ENCODE measurements around the gene EHD2.
A peak's percentile ranks its signal among the peaks of the same experiment; 100 is the strongest.
"Not testable (repeated sequence)": the region's sequence is repeated elsewhere in the genome, so short reads cannot be mapped to it uniquely, and the experiment has no call there.

The EHD2 gene, protein sequence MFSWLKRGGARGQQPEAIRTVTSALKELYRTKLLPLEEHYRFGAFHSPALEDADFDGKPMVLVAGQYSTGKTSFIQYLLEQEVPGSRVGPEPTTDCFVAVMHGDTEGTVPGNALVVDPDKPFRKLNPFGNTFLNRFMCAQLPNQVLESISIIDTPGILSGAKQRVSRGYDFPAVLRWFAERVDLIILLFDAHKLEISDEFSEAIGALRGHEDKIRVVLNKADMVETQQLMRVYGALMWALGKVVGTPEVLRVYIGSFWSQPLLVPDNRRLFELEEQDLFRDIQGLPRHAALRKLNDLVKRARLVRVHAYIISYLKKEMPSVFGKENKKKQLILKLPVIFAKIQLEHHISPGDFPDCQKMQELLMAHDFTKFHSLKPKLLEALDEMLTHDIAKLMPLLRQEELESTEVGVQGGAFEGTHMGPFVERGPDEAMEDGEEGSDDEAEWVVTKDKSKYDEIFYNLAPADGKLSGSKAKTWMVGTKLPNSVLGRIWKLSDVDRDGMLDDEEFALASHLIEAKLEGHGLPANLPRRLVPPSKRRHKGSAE

DNA sequence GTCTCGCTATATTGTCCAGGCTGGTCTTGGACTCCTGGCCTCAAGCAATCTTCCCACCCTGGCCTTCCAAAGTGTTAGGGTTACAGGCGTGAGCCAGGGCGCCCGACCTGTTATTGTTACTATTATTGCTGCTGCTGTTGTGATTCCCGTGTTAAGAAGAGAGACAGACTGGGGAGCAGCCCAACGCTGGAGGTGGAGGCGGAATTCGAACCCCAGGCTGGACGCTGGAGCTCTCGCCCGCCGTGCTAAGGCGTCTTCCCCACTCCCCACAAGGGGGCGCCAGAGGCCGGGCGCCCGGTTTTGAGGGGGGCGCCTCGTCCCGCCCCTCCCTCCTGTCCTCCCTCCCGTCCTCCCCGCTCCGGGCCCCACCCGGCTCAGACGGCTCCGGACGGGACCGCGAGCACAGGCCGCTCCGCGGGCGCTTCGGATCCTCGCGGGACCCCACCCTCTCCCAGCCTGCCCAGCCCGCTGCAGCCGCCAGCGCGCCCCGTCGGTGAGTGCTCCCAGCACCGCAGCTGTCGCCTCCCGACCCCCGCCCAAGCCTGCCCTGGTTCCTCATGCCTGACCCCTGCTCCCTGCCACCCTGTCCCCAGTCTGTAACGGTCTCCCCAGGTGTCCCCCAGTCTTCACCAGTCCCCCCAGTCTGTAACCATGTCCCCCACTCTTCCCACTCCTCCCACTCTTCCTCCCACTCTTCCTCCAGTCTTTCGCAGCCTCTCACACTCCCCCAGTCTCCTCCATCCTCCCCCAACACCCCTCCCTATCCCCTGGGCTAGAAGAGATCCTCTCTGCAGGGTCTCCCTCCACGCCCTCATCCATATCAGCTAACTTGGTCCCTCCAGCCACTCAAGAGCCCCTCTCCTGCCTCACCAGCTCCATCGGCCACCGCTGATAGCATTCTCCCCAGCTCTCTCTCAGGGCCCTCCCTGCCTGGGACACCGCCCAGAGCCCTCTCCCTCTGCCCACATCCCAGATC lies at the start of gene EHD2:
Gene EHD2, plus strand, starts transcription at position 377 of the 976 bp plus-strand sequence. CDS start 3,191 bp downstream, outside the sequence.
- DNase-seq (ENCODE audit: low read depth): no peak
- H3K4me3 ChIP-seq (ENCODE audit: low read depth, low read length): peak within 1 kb of the TSS; percentile 91

DNA sequence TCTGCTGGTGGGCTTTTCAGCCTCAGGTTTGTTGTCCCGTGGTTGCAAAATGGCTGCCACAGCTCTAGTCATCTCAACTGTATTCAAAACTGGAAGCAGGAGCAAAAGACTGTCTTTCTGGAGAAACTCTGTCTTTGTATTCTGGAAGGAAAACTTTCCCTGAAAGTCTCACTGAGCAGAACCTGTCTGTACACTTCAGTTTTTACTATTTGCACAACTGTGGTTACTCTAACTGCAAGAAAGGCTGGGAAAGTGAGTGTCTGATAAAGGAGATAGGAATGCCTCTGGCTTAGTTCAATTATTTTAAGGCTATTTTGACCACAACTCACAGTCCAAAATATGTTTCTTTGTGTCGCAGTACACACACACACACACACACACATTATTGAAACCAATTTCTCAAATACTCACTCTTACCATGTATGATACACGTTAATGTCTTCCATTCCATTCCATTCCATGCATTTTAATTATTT lies 49.7 kb upstream of the EHD2 start:
- peak; percentile 88 for DNase-seq (ENCODE audit: low read depth)
- peak overlapping the region; percentile 15 for H3K4me3 ChIP-seq (ENCODE audit: low read depth, low read length)

DNA sequence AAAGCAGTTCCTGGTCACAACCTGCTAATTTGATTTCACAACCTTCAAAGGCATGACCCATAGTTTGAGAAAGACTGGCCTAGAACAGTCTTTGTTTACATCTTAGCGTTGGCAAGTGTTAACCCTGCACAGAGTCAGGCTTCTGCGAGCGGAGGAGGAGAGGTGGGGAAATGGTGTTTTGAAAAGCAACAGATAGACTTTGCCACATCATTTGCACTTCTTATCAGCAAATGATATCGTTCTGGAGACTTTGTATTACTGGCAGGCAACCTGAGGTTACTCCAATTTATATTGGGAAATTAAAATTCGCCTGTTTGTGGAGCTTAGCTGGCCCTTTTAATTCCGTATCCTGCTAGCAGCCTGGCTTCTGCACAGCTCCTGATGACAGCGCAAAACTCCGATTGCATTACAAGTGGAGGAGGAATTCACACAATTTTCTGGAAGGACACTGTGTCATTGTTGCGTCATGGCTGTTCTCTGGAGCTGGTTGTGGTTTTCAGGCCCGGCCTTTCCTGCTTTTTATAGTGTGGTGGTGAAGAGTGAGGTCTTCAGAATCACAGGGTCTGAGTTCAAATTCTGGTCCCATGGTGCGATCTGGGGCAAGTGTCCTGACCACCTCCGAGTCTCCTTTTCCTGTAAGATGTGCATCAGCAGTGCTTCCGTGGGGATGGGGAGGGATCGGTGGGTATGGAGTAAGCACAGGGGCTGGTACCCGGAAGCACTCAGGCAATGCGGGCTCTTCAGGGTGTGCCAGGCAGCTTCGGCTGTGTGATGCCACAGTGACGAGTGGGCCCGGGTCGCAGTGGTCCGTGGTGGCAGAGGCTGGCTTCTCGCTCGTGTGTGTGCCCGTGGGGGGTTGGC lies 49.1 kb upstream of the EHD2 start:
- DNase-seq (ENCODE audit: low read depth): peak; percentile 98
- H3K4me3 ChIP-seq (ENCODE audit: low read depth, low read length): peak overlapping the region; percentile 15

DNA sequence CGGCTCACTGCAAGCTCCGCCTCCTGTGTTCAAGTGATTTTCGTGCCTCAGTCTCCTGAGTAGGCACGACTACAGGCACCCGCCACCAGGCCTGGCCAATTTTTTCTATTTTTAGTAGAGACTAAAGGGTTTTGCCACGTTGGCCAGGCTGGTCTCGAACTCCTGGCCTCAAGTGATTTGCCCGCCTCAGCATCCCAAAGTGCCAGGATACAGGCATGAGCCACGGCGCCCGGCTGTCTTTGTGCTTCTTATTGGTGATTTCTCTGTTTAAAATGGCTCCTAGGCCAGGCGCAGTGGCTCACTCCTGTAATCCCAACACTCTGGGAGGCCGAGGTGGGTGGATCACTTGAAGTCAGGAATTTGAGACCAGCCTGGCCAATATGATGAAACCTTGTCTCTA lies 44.7 kb upstream of the EHD2 start:
- not testable (repeated sequence) for DNase-seq (ENCODE audit: low read depth); H3K4me3 ChIP-seq (ENCODE audit: low read depth, low read length)

DNA sequence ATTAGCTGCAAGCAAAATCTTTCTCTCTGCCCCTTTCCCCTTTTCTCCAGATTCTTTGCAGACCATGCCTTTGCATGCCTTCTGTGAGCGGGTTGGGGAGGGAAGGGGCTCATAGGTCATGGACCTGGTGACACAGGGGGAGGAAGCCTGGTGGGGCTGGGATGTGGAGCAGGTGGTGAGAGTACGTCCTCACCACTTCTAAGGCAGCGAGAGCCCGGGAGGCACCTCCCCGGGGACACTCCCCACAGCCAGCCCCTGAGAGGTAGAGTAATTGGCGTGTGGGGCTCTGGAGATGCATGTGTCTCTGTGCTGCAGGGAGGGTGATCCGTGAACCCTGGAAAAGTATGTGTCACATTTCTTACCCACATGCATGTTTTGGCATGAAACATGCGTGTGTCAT lies 42.5 kb upstream of the EHD2 start:
- no peak for DNase-seq (ENCODE audit: low read depth)

DNA sequence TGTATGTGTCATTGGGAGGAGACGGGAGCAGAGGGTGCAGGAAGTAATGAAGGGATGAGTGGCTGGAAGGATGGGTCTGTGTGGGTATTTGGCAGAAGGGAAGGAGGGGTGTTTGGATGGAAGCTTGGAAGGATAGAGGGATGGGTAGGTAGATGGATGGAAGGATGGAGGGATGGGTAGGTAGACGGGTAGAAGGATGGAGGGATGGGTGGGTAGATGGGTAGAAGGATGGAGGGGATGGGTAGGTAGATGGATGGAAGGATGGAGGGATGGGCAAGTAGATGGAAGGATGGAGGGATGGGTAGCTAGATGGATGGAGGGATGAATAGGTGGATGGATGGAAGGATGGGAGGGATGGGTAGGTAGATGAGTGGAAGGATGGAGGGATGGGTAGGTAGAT lies 41.7 kb upstream of the EHD2 start:
- H3K4me3 ChIP-seq (ENCODE audit: low read depth, low read length): no peak overlapping the region
- no peak for DNase-seq (ENCODE audit: low read depth)

More for the DNA sequence above, 42.5 kb upstream of the EHD2 start:
- H3K4me3 ChIP-seq (ENCODE audit: low read depth, low read length): no peak overlapping the region

DNA sequence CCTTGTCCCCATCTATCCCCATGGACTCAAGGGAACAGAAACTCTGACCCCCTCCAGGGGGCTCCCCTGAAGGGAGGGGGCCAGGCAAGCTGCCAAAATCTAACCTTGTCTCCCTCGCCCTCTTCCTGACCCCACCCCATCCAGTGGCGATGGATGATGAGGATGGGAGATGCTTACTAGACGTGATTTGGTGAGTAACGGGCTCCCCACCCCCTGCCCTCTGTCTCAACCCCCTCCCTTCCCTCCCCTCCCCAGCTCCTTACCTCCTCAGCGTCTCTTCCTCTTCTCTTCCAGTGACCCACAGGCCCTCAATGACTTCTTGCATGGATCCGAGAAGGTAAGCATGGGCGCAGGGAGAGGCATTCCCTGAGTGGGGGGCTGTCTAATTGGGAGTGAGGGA lies 39.8 kb upstream of the EHD2 start:
- no peak overlapping the region for H3K4me3 ChIP-seq (ENCODE audit: low read depth, low read length)
- no peak for DNase-seq (ENCODE audit: low read depth)

DNA sequence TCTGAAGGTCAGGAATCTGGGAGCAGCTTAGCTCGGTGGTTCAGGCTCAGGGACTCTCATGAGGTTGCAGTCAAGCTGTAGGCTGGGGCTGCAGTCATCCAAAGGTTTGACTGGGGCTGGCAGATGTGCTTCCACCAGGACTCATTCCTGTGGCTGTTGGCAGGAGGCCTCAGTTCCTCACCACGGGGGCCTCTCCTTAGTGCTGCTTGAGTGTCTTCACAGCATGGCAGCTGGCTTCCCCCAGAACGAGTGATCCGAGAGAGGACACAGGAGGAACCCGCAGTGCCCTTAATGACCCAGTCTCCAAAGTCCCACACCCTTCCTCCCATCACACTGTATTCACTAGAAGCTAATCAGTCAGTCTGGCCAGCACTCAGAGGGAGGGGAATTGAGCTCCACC lies 38.7 kb upstream of the EHD2 start:
- no peak overlapping the region for H3K4me3 ChIP-seq (ENCODE audit: low read depth, low read length)
- DNase-seq (ENCODE audit: low read depth): no peak

DNA sequence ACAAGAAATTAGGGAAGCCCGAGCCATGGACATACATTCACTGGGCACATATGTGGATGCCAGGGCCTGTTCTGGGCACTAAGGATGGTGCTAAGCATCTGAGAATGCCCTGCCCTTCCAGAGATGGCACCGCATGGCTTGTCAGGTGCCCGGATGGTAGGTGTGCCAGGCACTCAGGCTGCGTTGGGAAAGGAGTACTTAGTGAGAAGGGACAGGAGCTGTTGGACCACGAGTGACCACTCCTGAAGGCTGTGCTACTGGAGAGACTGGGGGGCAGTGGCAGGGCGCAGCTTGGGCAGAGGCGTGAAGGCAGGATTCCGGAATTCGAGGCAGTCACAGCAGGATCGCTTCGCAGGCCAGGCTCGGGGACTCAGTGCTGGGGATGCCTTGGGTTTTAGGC lies 38.0 kb upstream of the EHD2 start:
- no peak overlapping the region for H3K4me3 ChIP-seq (ENCODE audit: low read depth, low read length)

DNA sequence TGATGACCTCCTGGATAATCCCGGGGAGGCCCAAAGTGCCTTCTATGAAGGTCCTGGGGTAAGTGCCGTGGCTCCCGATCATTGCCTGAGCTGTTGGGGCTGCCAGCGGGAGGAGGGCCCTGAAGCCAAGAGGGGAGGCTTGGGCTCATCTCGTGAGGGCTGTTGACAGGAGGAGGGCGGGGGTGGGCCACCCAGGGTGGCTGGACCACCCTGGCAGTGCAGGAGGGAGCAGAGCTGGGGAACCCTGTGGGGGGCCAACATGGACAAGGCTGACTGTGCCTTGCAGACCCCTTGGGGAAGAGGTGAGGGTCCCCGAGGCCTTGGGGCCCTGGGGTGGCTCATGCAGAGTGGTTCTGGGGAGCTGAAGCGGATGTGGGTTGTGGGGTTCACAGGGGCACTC lies 37.4 kb upstream of the EHD2 start:
- no peak for DNase-seq (ENCODE audit: low read depth)
- H3K4me3 ChIP-seq (ENCODE audit: low read depth, low read length): no peak overlapping the region

More for the DNA sequence above, 38.0 kb upstream of the EHD2 start:
- no peak for DNase-seq (ENCODE audit: low read depth)

DNA sequence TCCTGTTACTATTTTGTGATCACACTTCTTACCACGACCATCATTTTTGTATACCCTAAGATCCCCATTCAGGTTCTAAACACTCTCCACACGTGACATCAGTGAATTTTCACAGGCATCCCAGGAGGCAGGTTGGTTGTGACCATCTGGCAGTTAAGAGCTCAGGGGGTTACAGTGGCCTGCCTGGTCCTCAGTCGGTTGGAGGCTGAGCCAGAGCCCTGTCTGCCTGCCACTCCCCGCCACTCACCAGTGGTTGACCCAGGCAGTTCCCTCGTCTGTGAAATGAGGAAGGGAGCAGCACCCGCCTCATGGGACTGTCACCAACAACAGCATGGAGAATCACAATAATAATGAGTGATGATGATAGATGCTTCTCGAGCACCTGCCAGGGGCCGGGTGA lies 36.4 kb upstream of the EHD2 start:
- H3K4me3 ChIP-seq (ENCODE audit: low read depth, low read length): no peak overlapping the region
- no peak for DNase-seq (ENCODE audit: low read depth)

DNA sequence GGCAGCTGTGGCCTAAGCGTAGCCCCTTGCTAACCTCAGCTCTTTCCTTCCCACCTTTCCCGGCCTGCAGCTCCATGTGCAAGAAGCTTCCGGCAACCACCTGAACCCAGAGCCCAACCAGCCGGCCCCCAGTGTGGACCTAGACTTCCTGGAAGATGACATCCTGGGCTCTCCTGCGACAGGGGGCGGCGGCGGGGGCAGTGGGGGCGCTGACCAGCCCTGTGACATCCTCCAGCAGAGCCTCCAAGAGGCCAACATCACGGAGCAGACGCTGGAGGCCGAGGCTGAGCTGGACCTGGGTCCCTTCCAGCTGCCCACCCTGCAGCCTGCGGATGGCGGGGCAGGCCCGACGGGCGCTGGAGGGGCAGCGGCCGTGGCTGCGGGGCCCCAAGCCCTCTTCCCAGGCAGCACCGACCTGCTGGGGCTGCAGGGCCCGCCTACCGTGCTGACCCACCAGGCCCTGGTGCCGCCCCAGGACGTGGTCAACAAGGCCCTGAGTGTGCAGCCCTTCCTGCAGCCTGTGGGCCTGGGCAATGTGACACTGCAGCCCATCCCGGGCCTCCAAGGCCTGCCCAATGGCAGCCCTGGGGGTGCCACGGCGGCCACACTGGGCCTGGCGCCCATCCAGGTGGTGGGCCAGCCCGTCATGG lies 33.8 kb upstream of the EHD2 start:
- H3K4me3 ChIP-seq (ENCODE audit: low read depth, low read length): no peak overlapping the region
- DNase-seq (ENCODE audit: low read depth): no peak

DNA sequence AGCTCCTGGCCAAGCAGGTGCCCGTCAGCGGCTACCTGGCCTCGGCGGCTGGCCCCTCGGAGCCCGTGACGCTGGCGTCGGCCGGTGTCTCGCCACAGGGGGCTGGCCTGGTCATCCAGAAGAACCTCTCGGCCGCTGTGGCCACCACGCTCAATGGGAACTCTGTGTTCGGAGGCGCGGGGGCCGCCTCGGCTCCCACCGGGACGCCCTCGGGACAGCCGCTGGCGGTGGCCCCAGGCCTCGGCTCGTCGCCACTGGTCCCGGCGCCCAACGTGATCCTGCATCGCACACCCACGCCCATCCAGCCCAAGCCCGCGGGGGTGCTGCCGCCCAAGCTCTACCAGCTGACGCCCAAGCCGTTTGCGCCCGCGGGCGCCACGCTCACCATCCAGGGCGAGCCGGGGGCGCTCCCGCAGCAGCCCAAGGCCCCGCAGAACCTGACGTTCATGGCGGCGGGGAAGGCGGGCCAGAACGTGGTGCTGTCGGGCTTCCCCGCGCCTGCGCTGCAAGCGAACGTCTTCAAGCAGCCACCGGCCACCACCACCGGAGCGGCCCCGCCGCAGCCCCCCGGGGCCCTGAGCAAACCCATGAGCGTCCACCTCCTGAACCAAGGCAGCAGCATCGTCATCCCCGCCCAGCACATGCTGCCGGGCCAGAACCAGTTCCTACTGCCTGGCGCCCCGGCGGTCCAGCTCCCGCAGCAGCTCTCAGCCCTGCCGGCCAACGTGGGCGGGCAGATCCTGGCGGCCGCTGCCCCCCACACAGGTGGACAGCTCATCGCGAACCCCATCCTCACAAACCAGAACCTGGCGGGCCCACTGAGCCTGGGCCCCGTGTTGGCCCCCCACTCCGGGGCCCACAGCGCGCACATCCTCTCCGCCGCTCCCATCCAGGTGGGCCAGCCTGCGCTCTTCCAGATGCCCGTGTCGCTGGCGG lies 33.0 kb upstream of the EHD2 start:
- no peak overlapping the region for H3K4me3 ChIP-seq (ENCODE audit: low read depth, low read length)
- no peak for DNase-seq (ENCODE audit: low read depth)

DNA sequence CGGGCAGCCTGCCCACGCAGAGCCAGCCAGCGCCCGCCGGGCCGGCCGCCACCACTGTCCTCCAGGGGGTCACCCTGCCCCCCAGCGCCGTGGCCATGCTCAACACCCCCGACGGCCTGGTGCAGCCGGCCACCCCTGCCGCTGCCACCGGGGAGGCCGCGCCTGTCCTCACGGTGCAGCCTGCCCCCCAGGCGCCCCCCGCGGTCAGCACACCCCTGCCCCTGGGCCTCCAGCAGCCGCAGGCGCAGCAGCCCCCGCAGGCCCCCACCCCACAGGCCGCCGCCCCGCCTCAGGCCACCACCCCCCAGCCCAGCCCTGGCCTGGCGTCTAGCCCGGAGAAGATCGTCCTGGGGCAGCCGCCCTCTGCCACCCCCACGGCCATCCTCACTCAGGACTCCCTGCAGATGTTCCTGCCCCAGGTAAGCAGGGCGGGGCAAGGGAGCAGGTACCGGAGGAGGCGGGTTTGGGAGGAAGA lies 32.3 kb upstream of the EHD2 start:
- no peak overlapping the region for H3K4me3 ChIP-seq (ENCODE audit: low read depth, low read length)
- DNase-seq (ENCODE audit: low read depth): no peak

DNA sequence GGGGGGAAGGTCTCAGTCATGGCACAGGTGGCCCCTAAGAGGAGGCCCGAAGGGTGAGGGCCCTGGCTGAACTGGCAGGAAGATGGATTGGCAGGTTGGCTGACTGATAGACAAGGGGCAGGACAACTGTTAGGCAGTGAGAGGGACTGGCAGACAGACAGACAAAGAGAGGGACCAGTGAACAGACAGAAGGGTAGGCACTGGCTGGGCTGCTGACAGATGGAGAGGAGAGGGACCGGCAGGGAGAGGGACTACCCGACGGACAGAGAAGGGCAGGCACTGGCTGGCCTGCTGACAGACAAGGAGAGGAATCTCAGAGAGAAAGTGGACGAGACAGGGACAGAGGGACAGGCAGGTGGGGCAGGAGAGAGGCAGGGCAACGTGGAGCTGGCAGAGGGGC lies 31.8 kb upstream of the EHD2 start:
- no peak for DNase-seq (ENCODE audit: low read depth)
- H3K4me3 ChIP-seq (ENCODE audit: low read depth, low read length): no peak overlapping the region

DNA sequence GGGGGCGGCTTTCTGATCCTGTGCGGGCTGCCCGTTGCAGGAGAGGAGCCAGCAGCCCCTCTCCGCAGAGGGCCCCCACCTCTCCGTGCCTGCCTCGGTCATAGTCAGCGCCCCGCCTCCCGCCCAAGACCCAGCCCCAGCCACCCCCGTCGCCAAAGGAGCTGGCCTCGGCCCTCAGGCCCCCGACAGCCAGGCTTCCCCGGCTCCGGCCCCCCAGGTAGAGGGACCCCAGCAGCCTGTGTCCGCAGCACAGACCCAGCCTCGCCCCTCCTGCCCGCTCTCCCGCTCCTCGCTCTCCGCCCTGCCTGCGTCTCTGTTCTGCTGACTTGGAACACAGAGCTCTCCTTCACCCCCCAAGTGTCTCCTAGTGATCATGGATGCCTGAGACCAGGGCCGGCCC lies 31.3 kb upstream of the EHD2 start:
- DNase-seq (ENCODE audit: low read depth): no peak
- no peak overlapping the region for H3K4me3 ChIP-seq (ENCODE audit: low read depth, low read length)

DNA sequence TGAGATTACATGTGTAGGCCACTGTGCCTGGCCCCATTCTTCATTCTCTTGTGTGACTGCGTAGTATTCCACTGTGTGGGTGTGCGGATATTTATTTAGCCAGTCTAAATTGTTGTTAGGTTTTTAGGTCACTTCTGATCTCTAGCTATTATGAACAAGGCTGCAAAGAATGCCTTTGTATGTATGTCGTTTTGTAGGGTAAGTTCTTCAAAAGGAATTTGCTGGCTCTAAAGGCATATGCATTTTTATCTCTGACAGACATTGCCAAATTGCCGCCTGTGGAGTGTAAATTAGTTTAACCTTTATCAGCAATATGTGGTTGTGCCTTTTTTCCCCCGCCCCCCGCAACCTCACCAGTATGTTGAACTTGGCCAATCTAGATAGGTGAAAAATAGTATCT lies 30.3 kb upstream of the EHD2 start:
- no peak overlapping the region for H3K4me3 ChIP-seq (ENCODE audit: low read depth, low read length)
- DNase-seq (ENCODE audit: low read depth): no peak

Measured in skeletal muscle cell (primary cell).